Spleen (tissue), 7 donors: ENCODE results near the gene SECTM1.

Experiments used
- POLR2A ChIP-seq, 3 donors: fragments of 450-650 bp; IDR thresholded peaks; one replicate each; pipeline ENCODE4 v1.5.1; 2017; ENCODE audit warnings: antibody characterized with exemption in 3 of 3, mild to moderate bottlenecking in 1 of 3
- POLR2AphosphoS5 ChIP-seq, 3 donors: sonication (generic); formaldehyde crosslinking; IDR thresholded peaks; one replicate each; pipeline ENCODE4 v1.5.1; 2017; ENCODE audit warnings: antibody characterized with exemption in 3 of 3
- TF ChIP-seq, protein P1 (sequence below), 11 experiments: fragments of 200-600 bp in 7 of 11; fragments of 450-650 bp in 4 of 11; sonication (generic) in 4 of 11; IDR thresholded peaks in 8 of 11; conservative IDR thresholded peaks in 3 of 11; 1 replicate in 7 of 11; 2 replicates in 4 of 11; pipeline versions ENCODE4 v1.4.0 to v1.8.0; 2016 to 2021; ENCODE audit warnings: antibody characterized with exemption in 11 of 11, inconsistent platforms in 4 of 11, mild to moderate bottlenecking in 1 of 11
- donor health status: DM: no; HTN: no; CAD: no; lungs with moderate emphysema.
- donor health status: DM: no; HTN: no; CAD: no.
- donor health status: DM: no; HTN: no; CAD: no.

DNA sequence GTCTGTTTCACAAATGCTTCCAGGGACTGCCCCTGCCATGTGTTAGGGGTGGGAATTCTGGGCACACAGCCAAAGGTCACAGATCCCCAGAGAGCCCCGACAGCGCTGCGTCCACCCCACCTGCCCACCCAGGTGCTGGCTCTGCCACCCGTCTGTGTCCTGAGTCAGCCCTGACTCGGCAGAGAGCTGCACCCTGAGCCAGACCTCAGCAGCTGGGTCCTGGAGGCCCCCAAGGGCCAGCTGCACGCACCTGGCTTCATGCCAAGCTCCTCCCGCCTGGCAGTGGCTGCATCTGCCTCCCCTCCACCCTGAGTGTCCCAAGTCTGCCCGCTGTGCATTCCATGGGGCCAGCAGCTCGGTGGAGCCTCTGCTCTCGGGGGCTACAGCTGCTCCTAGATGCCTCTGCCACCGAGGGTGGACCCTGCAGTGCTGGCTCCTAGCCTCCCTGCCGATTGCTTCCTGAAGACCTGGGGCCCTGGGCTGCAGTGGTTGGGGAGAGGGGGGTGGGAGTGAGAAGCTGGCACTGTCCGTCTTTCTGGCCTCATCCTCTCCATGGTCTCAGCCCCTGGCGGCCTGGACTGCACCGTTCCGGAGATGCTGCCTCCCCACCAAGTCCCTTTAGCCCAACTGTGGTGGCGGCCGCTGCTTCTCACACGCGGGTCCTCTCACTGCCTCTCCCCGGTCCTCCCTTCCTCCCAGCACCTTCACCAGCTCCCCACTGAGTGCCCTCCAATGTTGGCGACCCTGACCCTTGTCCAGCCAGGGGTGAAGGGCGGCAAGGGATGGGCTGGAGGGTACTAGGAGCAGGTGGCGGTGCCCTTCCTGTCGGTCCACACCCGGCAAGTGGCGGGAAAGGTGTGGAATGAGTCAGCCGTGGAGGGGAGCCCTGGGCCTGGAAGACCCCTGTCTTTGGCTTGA lies 3.0 kb downstream of the SECTM1 start:
- no peak for TF ChIP-seq POLR2A (IDR thresholded peaks at IDR 0.05)
- TF ChIP-seq, protein P1, sequence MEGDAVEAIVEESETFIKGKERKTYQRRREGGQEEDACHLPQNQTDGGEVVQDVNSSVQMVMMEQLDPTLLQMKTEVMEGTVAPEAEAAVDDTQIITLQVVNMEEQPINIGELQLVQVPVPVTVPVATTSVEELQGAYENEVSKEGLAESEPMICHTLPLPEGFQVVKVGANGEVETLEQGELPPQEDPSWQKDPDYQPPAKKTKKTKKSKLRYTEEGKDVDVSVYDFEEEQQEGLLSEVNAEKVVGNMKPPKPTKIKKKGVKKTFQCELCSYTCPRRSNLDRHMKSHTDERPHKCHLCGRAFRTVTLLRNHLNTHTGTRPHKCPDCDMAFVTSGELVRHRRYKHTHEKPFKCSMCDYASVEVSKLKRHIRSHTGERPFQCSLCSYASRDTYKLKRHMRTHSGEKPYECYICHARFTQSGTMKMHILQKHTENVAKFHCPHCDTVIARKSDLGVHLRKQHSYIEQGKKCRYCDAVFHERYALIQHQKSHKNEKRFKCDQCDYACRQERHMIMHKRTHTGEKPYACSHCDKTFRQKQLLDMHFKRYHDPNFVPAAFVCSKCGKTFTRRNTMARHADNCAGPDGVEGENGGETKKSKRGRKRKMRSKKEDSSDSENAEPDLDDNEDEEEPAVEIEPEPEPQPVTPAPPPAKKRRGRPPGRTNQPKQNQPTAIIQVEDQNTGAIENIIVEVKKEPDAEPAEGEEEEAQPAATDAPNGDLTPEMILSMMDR (IDR thresholded peaks at IDR 0.05 in 8 of 11, conservative IDR thresholded peaks at IDR 0.05 in 3 of 11), result no peak
- peak; percentile 29 to 74 (median 52) for TF ChIP-seq POLR2AphosphoS5 (IDR thresholded peaks at IDR 0.05)
